T-helper 1 cell treated with Interleukin-12 subunit alpha and Interleukin-12 subunit beta and Interleukin-4 antibody, amounts not matched to agents 30 ng/mL and 1 ng/mL, for 36 hours (primary cell): Measurements from ENCODE around the gene YIPF4. TPM values are rescaled to one million over a fixed set of nuclear protein-coding genes. Genes with fewer than 3 reads are reported as not detected.

Experiments used
- intact Hi-C: fragments of 100-400 bp; cut with micrococcal nuclease; formaldehyde crosslinking; loops from one replicate; pipeline ENCODE4 v1.15.1; 2024
- total RNA-seq: library from RNA; stranded (reverse); gene quantifications from 2 replicates; pipeline ENCODE4 v1.2.3, GENCODE V29; 2022

Gene YIPF4
- total RNA-seq = 37.6 and 41.1 TPM in 2 replicates

DNA sequence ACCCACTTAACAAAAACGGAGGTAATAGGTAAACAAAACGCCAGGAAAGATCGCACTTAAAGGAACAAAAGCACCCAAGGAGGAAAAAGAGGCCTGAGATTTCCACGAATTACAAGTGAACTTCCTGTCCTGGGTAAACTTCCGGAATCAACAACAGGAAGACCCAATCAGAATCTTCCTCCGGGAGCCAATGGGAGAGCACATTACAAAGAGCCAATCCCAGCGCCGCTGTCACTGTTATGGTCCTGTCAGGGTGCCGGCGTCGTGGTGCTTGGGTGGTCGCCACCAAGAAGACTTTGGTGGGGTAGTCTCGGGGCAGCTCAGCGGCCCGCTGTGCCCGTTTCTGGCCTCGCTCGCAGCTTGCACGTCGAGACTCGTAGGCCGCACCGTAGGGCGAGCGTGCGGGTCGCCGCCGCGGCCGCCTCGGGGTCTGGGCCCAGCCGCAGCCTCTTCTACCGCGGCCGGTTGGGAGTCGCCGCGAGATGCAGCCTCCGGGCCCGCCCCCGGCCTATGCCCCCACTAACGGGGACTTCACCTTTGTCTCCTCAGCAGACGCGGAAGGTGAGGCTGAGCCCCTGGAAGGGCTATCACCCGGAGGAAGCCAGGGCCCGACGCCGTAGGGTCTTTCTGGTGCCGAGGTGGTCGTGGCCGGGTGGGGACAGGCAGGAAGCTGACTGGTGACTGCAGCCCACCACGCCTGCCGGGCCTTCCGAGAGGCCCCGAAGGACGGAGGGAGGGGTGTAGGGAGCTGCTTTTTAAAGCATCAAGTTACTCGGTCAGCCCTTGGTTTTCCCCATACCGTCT is at the start of gene YIPF4:
Gene YIPF4 (plus strand): TSS at position 231 of the 804 bp plus-strand sequence. CDS start 252 bp downstream, at position 483.
- intact Hi-C loops = loop anchor here (1.0 to 5.0 kb wide), 9 partner anchors 78 to 1321 kb away; partner anchors contain the start of genes DPY30, EHD3, FAM98A and MEMO1

GRCh38 chr2:32228181-32228580 is 49.5 kb upstream of the YIPF4 start:
- intact Hi-C loops = no loop called here

DNA sequence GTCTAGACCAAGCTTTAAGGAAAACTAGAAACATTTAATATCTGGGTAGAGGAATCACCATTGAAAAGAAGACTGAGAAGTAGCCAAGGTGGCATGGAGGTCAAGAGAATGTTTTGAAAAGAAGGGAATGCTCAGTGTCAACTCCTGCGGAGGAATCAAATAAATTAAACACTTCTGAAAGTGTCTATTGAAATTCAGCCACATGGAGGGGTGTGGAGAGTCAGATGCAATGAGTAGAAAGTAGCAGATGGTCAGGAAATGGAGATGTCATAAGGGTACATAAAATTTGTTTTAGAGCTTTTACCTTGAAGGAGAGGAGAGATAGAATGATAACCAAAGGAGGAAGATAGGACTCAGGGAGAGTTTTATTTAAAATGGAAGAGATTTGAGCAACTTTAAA is 48.1 kb upstream of the YIPF4 start:
- intact Hi-C loops = no loop called here

DNA sequence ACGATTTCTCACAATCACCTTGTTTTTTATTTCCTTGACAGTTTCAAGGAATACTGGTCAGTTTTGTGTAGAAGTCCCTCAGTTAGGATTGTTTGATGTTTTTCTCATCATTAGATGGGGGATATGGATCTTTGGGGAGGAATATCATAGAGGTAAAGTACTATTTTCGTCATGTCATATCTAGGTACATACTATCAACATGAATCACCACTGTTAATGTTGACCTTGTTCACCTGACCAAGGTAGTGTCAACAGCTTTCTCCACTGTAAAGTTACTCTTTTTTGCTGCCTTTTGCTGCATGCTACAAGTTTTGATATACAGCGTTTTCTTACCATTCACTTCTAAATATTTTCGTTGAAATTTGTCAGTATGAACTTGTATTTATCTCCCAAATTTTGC is 45.7 kb upstream of the YIPF4 start:
- intact Hi-C loops = no loop called here

DNA sequence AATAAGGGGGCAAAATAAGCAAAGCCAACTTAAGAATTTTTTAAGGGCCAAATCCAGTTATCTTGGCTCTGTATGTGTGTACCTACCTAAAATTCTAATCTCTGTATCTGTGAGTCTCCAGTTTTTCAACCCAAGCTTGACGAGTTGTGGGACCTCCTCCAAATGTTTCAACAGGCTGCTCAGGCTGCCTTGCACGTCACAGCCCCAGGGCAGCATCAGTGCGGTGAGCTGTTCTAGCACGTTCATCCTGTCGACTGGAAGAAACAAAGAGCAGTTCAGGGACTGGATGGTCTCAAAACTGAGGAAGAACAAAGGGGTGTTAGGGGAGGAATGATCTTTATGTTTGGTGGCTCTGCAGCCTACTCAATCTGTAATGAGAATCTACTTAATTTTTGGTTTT is 42.4 kb upstream of the YIPF4 start:
- intact Hi-C loops = no loop called here

- intact Hi-C loops = no loop called here
These were observed 40.2 kb upstream of the YIPF4 start for GRCh38 chr2:32237488-32237887.

GRCh38 chr2:32237996-32238395 is 39.7 kb upstream of the YIPF4 start:
- intact Hi-C loops = no loop called here

DNA sequence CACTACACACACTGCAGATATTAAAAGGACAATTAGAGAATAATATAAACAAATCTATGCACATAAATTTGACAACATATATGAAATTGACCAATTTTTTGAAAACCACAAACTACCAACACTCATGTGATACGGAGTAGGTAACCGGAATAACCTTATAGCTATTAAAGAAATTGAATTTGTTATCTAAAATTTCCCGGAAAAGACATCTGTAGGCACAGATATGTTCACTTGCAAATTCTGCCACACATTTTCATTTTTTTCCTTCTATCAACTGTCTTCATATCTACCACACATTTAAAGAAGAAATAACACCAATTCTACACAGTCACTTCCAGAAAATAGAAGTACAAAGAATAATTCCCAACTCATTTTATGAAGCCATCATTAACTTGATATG is 35.4 kb upstream of the YIPF4 start:
- intact Hi-C loops = no loop called here

DNA sequence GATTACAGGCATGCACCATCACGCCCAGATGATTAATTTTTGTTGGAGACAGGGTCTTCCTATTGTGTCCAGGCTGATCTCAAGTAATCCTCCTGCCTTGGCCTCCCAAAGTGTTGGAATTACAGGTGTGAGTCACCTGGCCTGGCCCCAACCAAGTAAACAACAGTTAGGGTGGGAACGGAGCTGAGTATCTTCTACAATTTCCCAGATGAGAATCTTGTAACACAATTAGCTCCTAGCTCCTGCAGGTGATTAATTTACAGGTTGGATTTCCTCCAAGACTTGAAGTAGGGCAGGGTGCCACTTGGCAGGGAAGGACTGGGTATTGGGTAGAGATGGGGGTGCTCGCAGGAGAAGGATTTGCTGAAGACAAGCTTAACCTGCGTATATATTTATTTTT is 30.8 kb upstream of the YIPF4 start:
- intact Hi-C loops = no loop called here

DNA sequence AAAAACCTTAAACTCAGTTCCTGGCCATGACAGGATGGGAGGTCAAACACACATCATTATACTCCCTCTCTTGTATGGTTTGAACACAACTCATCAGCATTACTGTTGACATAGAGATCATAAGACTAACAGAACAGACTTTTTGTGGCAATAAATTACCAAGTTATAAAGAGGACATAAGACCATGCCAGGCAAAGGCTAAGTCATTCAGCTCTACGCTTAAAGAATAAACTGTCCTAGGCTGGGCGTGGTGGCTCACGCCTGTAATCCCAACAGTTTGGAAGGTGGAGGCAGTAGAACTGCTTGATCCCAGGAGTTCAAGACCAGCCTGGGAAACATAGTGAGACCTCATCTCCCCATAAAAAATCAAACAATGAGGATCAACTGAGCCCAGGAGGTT is 29.4 kb upstream of the YIPF4 start:
- intact Hi-C loops = no loop called here

DNA sequence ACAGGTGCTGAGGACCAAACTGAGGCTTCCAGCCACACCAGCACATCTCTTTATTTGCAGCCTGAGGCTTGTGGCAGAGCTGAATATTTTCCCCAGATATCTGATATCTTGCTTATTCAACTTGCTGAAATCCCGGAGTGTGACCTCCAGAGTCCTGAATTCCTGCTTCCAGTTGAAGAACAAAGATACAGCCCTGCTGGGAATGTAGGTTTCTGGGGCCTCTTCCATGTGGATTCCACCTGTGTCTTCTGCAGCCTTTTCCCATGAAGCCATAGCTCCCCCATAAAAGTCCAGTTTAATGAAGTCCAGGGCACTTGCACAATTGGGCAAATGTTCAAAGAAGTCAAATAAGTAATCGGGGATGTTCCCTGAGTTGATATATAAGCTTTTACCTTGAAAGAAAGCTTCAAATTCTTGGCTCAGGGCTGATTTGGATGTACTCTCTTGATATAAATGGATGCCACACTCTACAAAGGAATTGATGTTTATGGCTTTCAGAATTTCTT is 27.9 kb upstream of the YIPF4 start:
- intact Hi-C loops = no loop called here

DNA sequence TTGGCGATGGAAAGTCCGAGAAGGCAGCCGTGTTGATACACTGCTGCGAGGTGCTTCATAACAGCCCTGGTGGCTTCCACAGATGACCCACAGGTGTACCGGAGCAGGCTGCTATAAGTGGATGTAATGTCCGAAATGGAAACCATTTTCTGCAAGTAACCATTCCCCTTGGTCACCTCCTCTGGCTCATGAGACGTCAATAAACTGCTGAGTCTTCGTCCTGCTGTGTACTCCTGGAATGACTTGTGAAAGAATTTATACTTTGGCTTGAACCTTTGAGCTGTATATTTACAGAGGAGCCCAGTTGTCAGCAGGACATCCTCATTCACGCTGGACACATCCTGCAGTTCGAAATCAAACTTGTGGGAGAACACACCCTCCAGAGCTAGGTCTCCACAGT is 27.4 kb upstream of the YIPF4 start:
- intact Hi-C loops = no loop called here

DNA sequence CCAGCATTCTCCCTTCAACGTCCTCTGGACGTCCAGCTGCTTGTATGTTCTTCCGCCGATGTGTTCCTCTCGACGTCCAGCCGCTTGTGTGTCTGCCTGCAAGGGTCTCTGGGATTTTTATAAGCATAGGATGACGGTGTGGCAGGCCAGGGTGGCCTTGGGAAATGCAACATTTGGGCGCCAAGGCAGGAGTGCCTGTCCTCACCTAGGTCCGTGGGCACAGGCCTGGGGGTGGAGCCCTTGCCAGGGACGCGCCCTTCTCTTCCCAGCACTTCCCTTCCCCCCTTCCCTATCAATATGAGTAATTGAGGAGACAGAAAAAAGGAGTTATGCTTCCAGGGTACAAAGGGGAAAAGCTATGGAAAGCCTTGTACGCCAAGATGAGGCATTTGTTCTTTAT is 19.5 kb upstream of the YIPF4 start:
- intact Hi-C loops = no loop called here

DNA sequence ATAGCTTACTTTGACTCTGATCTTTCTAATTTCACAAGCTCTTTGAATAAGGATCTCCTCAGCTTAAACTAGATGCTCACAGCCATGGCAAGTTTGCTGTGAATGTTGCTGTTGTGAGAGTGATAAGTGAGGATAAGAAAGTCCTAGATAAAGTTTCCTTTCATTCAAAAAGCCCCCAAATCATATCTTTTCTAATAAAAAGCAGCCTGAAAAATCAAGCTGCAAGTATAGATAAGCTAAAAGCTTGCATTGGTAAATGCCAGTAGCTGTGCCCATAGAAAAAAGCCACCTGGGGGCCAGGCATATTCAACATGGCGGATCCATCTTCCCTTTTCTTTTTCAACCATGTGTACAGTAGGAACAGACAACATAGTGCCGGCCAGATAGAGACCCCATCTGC is 17.3 kb upstream of the YIPF4 start:
- intact Hi-C loops = no loop called here

DNA sequence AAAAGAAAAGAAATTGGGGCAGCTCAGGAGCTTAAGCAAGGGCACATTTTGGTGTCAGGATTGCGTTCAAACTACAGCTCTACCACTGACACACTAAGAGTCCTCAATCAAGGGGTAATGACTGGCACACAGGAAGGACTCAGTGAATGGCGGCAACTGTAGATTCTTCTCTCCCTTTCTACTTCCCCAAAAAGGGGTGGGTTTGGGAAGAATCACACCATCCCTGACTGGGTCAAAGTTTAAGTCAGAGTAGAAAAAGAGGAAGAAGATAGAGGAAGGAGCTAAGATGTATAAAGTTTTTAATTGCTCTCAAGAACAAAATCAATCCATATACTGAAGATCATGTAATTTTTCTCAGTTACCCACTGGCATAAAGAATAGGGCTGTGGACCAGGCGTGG is 15.6 kb upstream of the YIPF4 start:
- intact Hi-C loops = no loop called here

DNA sequence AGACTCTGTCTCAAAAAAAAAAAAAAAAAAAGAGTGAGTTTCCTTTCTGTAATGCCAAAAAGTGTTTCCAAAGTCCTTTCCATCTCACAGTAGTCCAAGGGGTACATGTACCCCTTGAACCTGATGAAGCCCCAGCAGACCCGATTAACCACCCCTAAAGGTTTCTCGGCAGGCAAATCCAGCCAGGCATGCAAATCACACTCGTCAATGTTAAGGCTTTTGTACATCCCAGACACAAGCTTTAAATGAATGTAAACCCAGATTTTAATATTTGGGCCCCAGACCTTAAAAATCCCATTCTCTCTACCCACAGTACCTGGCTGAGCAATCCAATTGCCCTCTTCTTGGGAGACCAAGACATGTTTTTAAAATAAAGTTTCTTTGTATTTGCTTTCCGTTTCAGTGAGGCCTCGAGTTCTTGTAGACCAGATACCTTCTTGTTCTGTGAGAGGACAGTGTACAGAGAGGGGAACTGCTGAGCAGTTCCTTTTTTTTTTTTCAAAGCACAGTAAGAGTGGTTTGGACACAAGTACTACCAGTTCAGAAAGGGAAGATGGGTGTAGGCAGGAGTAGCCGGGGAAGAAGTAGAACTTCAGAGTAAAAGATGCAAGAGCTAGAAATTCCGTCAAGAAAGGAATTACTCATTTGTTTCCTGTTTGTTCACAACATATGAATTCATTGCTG is 13.1 kb upstream of the YIPF4 start, which contains the start of gene NLRC4:
Gene NLRC4 (minus strand): TSS at position 465 of the 684 bp plus-strand sequence. CDS start 8,111 bp downstream, outside the sequence.
- intact Hi-C loops = no loop called here

- intact Hi-C loops = no loop called here
These were observed 6.6 kb upstream of the YIPF4 start for GRCh38 chr2:32271063-32271462.

GRCh38 chr2:32272279-32272678 is 5.4 kb upstream of the YIPF4 start:
- intact Hi-C loops = no loop called here

- intact Hi-C loops = no loop called here
These were observed 3.4 kb upstream of the YIPF4 start for GRCh38 chr2:32274289-32274688.

GRCh38 chr2:32275790-32276189 is 1.9 kb upstream of the YIPF4 start:
- intact Hi-C loops = loop anchor here (5.0 kb wide), 2 partner anchors 1043 to 1202 kb away; partner anchors contain the start of genes EHD3 and RASGRP3

- intact Hi-C loops = loop anchor here (1.0 to 5.0 kb wide), 9 partner anchors 79 to 1322 kb away; partner anchors contain the start of genes DPY30, EHD3, FAM98A and MEMO1
These were observed 386 bp upstream of the YIPF4 start for GRCh38 chr2:32277363-32277673.

DNA sequence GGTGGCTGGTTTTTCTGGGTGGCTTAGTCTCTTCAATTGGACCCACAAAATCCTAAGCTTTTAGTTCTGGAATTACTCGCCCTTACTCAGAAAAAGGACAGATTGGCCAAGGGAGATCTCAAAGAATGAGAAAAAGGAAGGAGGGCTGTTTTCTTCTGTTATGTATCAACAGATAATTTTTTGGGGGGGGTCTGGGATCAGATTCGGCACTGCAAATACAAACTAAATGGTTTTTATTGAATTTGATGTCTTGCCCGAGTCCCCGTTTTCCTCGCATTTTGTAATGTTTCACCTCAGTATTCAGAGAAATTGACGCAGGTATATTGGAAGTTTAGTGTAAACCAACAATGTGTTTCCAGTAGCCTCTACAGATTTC is 762 bp downstream of the YIPF4 start:
- intact Hi-C loops = loop anchor here (5.0 kb wide), 2 partner anchors 1046 to 1199 kb away; partner anchors contain the start of genes EHD3 and RASGRP3
